ENCODE data around the gene AUTS2. TPM values are rescaled to one million over a fixed set of nuclear protein-coding genes. Genes with fewer than 3 reads are reported as not detected.

The AUTS2 gene
- total and polyA plus RNA-seq, 2 of the 8 experiments (the other 6 are each of a cell fraction or from before 2014, with no cell fraction given), result 25.9 to 101 TPM

DNA sequence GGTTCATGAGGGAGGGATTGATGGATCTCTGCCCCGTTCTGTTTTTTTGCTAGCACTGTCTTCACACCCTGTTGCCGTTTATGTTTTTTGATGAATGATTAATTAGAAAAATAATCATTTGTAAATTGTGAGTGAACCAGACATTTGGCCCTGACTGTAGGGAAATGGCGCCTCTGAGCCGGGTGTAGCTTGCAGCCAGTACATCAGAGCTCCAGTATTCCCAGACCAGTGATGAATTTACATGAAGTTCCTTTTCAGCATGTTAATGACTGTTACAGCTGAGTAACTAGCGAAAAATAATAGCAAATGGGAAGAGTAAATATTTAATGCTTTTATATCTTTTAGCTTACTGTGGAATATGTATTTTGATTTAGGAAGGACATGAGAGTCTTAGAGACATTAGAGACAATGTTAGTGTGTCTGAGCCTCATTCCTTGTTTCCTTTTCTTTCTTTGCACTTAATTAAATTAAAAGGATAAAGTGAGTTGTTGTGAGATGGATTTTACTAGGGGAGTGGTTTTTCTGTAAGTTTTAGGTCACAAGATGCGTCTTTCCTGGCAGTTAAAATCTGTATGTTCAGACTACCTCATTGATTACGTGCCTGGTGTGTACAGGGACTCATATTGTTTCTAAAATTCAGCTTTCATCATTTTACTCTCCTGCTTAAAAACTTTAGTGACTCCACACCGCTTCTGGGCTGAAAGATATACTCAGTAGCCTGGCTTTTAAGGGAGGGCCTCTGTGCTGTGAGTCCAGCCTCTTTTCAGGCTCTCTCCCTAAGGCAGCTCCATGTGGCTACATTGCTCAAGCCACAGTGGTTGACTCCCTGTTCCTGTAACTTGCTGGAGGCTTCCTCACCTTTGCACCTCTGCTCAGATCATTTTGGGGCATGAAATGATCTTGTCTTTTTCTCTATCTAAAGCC is 86.4 kb downstream of the AUTS2 start (continued):
- no peak for TF ChIP-seq ATF3 (IDR thresholded peaks at IDR 0.05; ENCODE audit: insufficient read depth, low read depth, low read length)
- TF ChIP-seq SP2 (IDR thresholded peaks at IDR 0.05; ENCODE audit: low read length), result no peak
- no peak for TF ChIP-seq RAD21 (IDR thresholded peaks at IDR 0.05 in 1 of 2, conservative IDR thresholded peaks at IDR 0.05 in 1 of 2; ENCODE audit: low read depth in 2 of 2, low read length in 2 of 2)
